Neutrophil (primary cell): ENCODE measurements around the gene SH3BP5.

ENCODE experiments used
- H3K27ac ChIP-seq: fragments of 200-600 bp; sonication (generic); 2 replicates; pipeline ENCODE4 v1.5.1; 2016; ENCODE audit warnings: mild to moderate bottlenecking, moderate library complexity
- H3K27me3 ChIP-seq: fragments of 200-600 bp; sonication (generic); 2 replicates; pipeline ENCODE4 v1.6.0; 2016; ENCODE audit warnings: mild to moderate bottlenecking
- H3K36me3 ChIP-seq: fragments of 200-600 bp; sonication (generic); 2 replicates; pipeline ENCODE4 v1.5.1; 2017
- H3K4me1 ChIP-seq, 2 experiments: fragments of 200-600 bp in 1 of 2; sonication (generic) in 1 of 2; 1 replicate in 1 of 2; 2 replicates in 1 of 2; pipeline versions ENCODE4 v1.5.1 to v1.6.1; 2013 to 2016; ENCODE audit warnings: low read depth in 1 of 2, low read length in 1 of 2, mild to moderate bottlenecking in 1 of 2, moderate library complexity in 1 of 2; ENCODE audit not compliant: control insufficient read depth in 1 of 2, insufficient read depth in 1 of 2
- H3K4me3 ChIP-seq, 2 experiments: fragments of 200-600 bp in 1 of 2; sonication (generic) in 1 of 2; 1 replicate in 1 of 2; 2 replicates in 1 of 2; pipeline ENCODE4 v1.5.1; 2013 to 2016; ENCODE audit warnings: low read depth in 1 of 2, low read length in 1 of 2, mild to moderate bottlenecking in 1 of 2, moderate library complexity in 1 of 2
- H3K9me3 ChIP-seq: fragments of 200-600 bp; sonication (generic); 2 replicates; pipeline ENCODE4 v1.5.1; 2016
- CTCF ChIP-seq: fragments of 200-600 bp; sonication (generic); IDR thresholded peaks from 2 replicates; pipeline ENCODE4 v1.5.1; 2016; ENCODE audit warnings: antibody characterized with exemption

The SH3BP5 gene

GRCh38 chr3:15348246-15348645 is 15.9 kb upstream of the SH3BP5 start:
- H3K27me3 ChIP-seq, result no peaks in the 10 kb centered on the region
- H3K9me3 ChIP-seq, result no peaks in the 10 kb centered on the region
- no peak overlapping the region for H3K27ac ChIP-seq
- peaks cover 21 to 38% of the 10 kb centered on the region in 2 experiments for H3K4me1 ChIP-seq
- no peaks in the 10 kb centered on the region for H3K36me3 ChIP-seq
- TF ChIP-seq CTCF, result no peak
- no peak overlapping the region for H3K4me3 ChIP-seq

GRCh38 chr3:15347737-15348110 is 15.3 kb upstream of the SH3BP5 start:
- no peak for TF ChIP-seq CTCF
- H3K27me3 ChIP-seq, result no peaks in the 10 kb centered on the region
- no peak overlapping the region for H3K4me3 ChIP-seq
- no peak overlapping the region for H3K27ac ChIP-seq
- no peaks in the 10 kb centered on the region for H3K9me3 ChIP-seq
- H3K4me1 ChIP-seq, result peaks cover 27 to 43% of the 10 kb centered on the region in 2 experiments
- no peaks in the 10 kb centered on the region for H3K36me3 ChIP-seq

- Histone ChIP-seq H3K4me1 (peaks cover 27 to 44% of the 10 kb centered on the region in 2 experiments), H3K36me3 (no peaks in the 10 kb centered on the region), H3K4me3 (no peak overlapping the region), H3K27me3 (no peaks in the 10 kb centered on the region), H3K27ac (no peak overlapping the region), H3K9me3 (no peaks in the 10 kb centered on the region)
- no peak for TF ChIP-seq CTCF
Observed at GRCh38 chr3:15347063-15347736, 14.8 kb upstream of the SH3BP5 start.

- no peaks in the 10 kb centered on the region for H3K27me3 ChIP-seq
- H3K4me3 ChIP-seq, result no peak overlapping the region
- no peaks in the 10 kb centered on the region for H3K36me3 ChIP-seq
- no peaks in the 10 kb centered on the region for H3K9me3 ChIP-seq
- H3K4me1 ChIP-seq, result peaks cover 27 to 44% of the 10 kb centered on the region in 2 experiments
- no peak overlapping the region for H3K27ac ChIP-seq
- TF ChIP-seq CTCF, result no peak
Observed at GRCh38 chr3:15346516-15346915, 14.1 kb upstream of the SH3BP5 start.

DNA sequence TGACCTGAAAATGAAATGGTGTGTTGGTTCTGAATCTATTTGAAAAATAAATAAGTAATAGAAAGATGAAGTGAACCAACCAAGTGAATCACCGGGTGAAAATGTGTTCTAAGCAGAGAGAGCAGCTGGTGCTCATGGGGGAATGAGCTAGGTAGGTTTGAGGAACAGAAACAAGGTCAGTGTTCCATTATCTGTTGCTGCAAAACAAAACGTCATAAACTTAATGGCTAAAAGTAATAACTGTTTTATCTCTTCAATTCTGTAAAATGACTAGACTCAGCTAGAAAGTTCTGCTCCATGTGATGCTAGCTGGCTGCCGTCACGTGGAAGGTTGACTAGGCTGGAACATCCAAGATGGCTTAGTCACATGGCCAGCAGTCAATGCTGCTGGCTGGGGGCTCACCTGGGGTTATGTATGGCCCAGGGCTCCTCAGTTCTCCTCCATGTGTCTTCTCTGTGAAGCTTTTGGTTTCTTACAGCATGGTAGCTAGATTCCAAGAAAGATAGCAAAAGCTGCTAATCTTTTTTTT is 13.3 kb upstream of the SH3BP5 start:
- peaks cover 34 to 47% of the 10 kb centered on the region in 2 experiments for H3K4me1 ChIP-seq
- no peaks in the 10 kb centered on the region for H3K27me3 ChIP-seq
- H3K9me3 ChIP-seq, result no peaks in the 10 kb centered on the region
- no peak overlapping the region for H3K4me3 ChIP-seq
- H3K27ac ChIP-seq, result no peak overlapping the region
- H3K36me3 ChIP-seq, result no peaks in the 10 kb centered on the region
- no peak for TF ChIP-seq CTCF
